ENCODE measurements around the gene C19orf25. TPM values are rescaled to one million over a fixed set of nuclear protein-coding genes. Genes with fewer than 3 reads are reported as not detected.

C19orf25 gene
- total RNA-seq (2022; extraction: Qiagen RNA extraction; ENCODE audit: low read depth), result 10.7 to 19.4 TPM (median 16.7 TPM) in 5 replicates

GRCh38 chr19:1478934-1479707, at the start of gene C19orf25:
Gene C19orf25, minus strand, starts transcription at chr19:1479215. Its CDS starts 312 bp downstream, at chr19:1478903.

GRCh38 chr19:1523412-1524286, 44.6 kb upstream of the C19orf25 start, which contains the start of gene PLK5:
Gene PLK5, plus strand, starts transcription at chr19:1524077. Its CDS starts 2,920 bp downstream, at chr19:1526997.

GRCh38 chr19:1512671-1513498, 33.9 kb upstream of the C19orf25 start, which contains the start of gene ADAMTSL5:
Gene ADAMTSL5, minus strand, starts transcription at chr19:1513019. Its CDS starts 2,076 bp downstream, at chr19:1510943.

GRCh38 chr19:1491114-1491848, 12.3 kb upstream of the C19orf25 start, which contains the start of gene REEP6:
Gene REEP6, plus strand, starts transcription at chr19:1491181. Its CDS starts 89 bp downstream, at chr19:1491270.

GRCh38 chr19:1490311-1491113, 11.5 kb upstream of the C19orf25 start, which contains the start of gene PCSK4:
Gene PCSK4, minus strand, starts transcription at chr19:1490350. Its CDS starts 4 bp downstream, at chr19:1490346.

GRCh38 chr19:1449467-1450442, 29.3 kb downstream of the C19orf25 start, which contains the start of gene APC2:
Gene APC2, plus strand, starts transcription at chr19:1450121. Its CDS starts 2,881 bp downstream, at chr19:1453002.

GRCh38 chr19:1438035-1438932, 40.7 kb downstream of the C19orf25 start, which contains the start of gene RPS15:
Gene RPS15, plus strand, starts transcription at chr19:1438396. Its CDS starts 30 bp downstream, at chr19:1438426.

Other genes with a start within 250 kb of the C19orf25 start
- gene CBARP, start 241.2 kb downstream of the C19orf25 start, total RNA-seq (2022; extraction: Qiagen RNA extraction; ENCODE audit: low read depth), result 2.2 to 4.3 TPM (median 4.1 TPM) in 5 replicates
- 99.5 to 201 TPM (median 159 TPM) in 5 replicates for gene ATP5F1D, start 237.5 kb downstream of the C19orf25 start, total RNA-seq (2022; extraction: Qiagen RNA extraction; ENCODE audit: low read depth)
- 42.4 to 55.4 TPM (median 51.8 TPM) in 5 replicates for gene MIDN, start 230.6 kb downstream of the C19orf25 start, total RNA-seq (2022; extraction: Qiagen RNA extraction; ENCODE audit: low read depth)
- gene CIRBP, start 209.9 kb downstream of the C19orf25 start, total RNA-seq (2022; extraction: Qiagen RNA extraction; ENCODE audit: low read depth), result 89.3 to 186 TPM (median 97.4 TPM) in 5 replicates
- gene FAM174C, start 203.7 kb downstream of the C19orf25 start, total RNA-seq (2022; extraction: Qiagen RNA extraction; ENCODE audit: low read depth), result 50.5 to 98.6 TPM (median 76.3 TPM) in 5 replicates
- gene EFNA2, start 193.3 kb downstream of the C19orf25 start, total RNA-seq (2022; extraction: Qiagen RNA extraction; ENCODE audit: low read depth), result 1.0 to 2.1 TPM (median 1.8 TPM) in 5 replicates
- gene NDUFS7, start 95.3 kb downstream of the C19orf25 start, total RNA-seq (2022; extraction: Qiagen RNA extraction; ENCODE audit: low read depth), result 66.2 to 78.7 TPM (median 77.7 TPM) in 5 replicates
- 30.9 to 45.1 TPM (median 41.7 TPM) in 5 replicates for gene GAMT, start 77.7 kb downstream of the C19orf25 start, total RNA-seq (2022; extraction: Qiagen RNA extraction; ENCODE audit: low read depth)
- gene DAZAP1, start 71.6 kb downstream of the C19orf25 start, total RNA-seq (2022; extraction: Qiagen RNA extraction; ENCODE audit: low read depth), result 77.1 to 108 TPM (median 103 TPM) in 5 replicates
- gene RPS15, start 40.8 kb downstream of the C19orf25 start, total RNA-seq (2022; extraction: Qiagen RNA extraction; ENCODE audit: low read depth), result 1,763 to 2,099 TPM (median 1,850 TPM) in 5 replicates
- 1.1 to 2.3 TPM (median 2.0 TPM) in 5 replicates for gene APC2, start 29.1 kb downstream of the C19orf25 start, total RNA-seq (2022; extraction: Qiagen RNA extraction; ENCODE audit: low read depth)
- 0.42 to 1.9 TPM (median 1.0 TPM) in 5 replicates for gene PCSK4, start 11.1 kb upstream of the C19orf25 start, total RNA-seq (2022; extraction: Qiagen RNA extraction; ENCODE audit: low read depth)
- 4.3 to 6.8 TPM (median 4.4 TPM) in 5 replicates for gene REEP6, start 12.0 kb upstream of the C19orf25 start, total RNA-seq (2022; extraction: Qiagen RNA extraction; ENCODE audit: low read depth)
- 2.9 to 4.5 TPM (median 3.4 TPM) in 5 replicates for gene ADAMTSL5, start 33.8 kb upstream of the C19orf25 start, total RNA-seq (2022; extraction: Qiagen RNA extraction; ENCODE audit: low read depth)
- not detected in 5 replicates for gene PLK5, start 44.9 kb upstream of the C19orf25 start, total RNA-seq (2022; extraction: Qiagen RNA extraction; ENCODE audit: low read depth)
- gene MEX3D, start 89.1 kb upstream of the C19orf25 start, total RNA-seq (2022; extraction: Qiagen RNA extraction; ENCODE audit: low read depth), result 6.5 to 10.3 TPM (median 10.0 TPM) in 5 replicates
- 31.2 to 53.0 TPM (median 45.3 TPM) in 5 replicates for gene MBD3, start 113.7 kb upstream of the C19orf25 start, total RNA-seq (2022; extraction: Qiagen RNA extraction; ENCODE audit: low read depth)
- gene UQCR11, start 126.2 kb upstream of the C19orf25 start, total RNA-seq (2022; extraction: Qiagen RNA extraction; ENCODE audit: low read depth), result 105 to 212 TPM (median 178 TPM) in 5 replicates
- gene TCF3, start 173.4 kb upstream of the C19orf25 start, total RNA-seq (2022; extraction: Qiagen RNA extraction; ENCODE audit: low read depth), result 49.4 to 71.5 TPM (median 58.6 TPM) in 5 replicates